HFF-Myc (cell line): ENCODE data around the gene TEX19.
"Not testable (repeated sequence)": the region's sequence is repeated elsewhere in the genome, so short reads cannot be mapped to it uniquely, and the experiment has no call there.

Source experiments
- DNase-seq: peaks from one replicate; pipeline ENCODE4 v3.0.0-alpha.2; 2011; ENCODE audit warnings: low read depth; ENCODE audit errors: extremely low read depth
- H3K4me3 ChIP-seq: replicated peaks from 2 replicates; pipeline ENCODE4 v1.5.1; 2011; ENCODE audit warnings: low read depth, mild to moderate bottlenecking, control low read depth, low read length
- TF ChIP-seq, protein P1 (sequence below): IDR thresholded peaks from 2 replicates; pipeline ENCODE4 v1.5.1; 2012; ENCODE audit warnings: mild to moderate bottlenecking, low read depth, low read length, control low read depth; ENCODE audit errors: missing control alignments

The TEX19 gene

GRCh38 chr17:82346342-82347300, 12.4 kb upstream of the TEX19 start:
- no peak for DNase-seq
- TF ChIP-seq, protein P1, sequence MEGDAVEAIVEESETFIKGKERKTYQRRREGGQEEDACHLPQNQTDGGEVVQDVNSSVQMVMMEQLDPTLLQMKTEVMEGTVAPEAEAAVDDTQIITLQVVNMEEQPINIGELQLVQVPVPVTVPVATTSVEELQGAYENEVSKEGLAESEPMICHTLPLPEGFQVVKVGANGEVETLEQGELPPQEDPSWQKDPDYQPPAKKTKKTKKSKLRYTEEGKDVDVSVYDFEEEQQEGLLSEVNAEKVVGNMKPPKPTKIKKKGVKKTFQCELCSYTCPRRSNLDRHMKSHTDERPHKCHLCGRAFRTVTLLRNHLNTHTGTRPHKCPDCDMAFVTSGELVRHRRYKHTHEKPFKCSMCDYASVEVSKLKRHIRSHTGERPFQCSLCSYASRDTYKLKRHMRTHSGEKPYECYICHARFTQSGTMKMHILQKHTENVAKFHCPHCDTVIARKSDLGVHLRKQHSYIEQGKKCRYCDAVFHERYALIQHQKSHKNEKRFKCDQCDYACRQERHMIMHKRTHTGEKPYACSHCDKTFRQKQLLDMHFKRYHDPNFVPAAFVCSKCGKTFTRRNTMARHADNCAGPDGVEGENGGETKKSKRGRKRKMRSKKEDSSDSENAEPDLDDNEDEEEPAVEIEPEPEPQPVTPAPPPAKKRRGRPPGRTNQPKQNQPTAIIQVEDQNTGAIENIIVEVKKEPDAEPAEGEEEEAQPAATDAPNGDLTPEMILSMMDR, result no peak
- no peak overlapping the region for H3K4me3 ChIP-seq

DNA sequence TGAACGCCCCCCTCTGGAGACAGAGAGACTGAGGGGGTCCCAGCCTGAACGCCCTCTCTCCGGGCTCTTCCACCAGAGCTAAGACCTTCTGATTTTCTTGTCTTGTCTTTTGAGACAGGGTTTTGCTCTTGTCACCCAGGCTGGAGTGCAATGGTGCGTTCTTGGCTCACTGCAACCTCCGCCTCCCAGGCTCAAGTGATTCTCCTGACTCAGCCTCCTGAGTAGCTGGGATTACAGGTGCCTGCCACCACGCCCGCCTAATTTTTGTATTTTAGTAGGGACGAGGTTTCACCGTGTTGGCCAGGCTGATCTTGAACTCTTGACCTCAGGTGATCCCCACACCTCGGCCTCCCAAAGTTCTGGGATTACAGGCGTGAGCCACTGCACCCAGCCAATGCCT, 11.1 kb upstream of the TEX19 start:
- H3K4me3 ChIP-seq, DNase-seq: not testable (repeated sequence)

- no peak overlapping the region for H3K4me3 ChIP-seq
- no peak for DNase-seq
- TF ChIP-seq, protein P1, result no peak
These were observed 10.6 kb upstream of the TEX19 start for GRCh38 chr17:82348434-82348833.

DNA sequence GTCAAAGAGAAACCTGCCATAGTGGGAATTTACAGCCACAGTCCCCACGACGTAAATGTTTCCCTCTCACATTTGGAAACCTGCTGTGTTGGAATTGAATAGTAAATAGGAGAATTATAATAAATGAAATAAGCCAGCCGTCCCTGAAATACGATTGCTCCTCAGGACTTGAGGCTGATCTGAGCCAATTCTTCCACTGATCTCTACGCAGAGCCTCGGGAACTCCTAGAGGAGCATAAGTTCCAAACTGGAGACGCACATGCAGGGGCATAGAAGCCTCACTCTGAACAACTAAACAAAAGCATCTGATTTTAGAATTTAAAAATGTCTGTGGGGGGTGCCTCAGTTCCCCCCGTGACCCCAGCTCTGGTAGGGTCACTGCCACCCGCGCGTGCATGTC, 10.2 kb upstream of the TEX19 start:
- TF ChIP-seq, protein P1, result no peak
- no peak for DNase-seq
- peak overlapping the region; percentile 30; the same call in 1 of the 2 replicates for H3K4me3 ChIP-seq

DNA sequence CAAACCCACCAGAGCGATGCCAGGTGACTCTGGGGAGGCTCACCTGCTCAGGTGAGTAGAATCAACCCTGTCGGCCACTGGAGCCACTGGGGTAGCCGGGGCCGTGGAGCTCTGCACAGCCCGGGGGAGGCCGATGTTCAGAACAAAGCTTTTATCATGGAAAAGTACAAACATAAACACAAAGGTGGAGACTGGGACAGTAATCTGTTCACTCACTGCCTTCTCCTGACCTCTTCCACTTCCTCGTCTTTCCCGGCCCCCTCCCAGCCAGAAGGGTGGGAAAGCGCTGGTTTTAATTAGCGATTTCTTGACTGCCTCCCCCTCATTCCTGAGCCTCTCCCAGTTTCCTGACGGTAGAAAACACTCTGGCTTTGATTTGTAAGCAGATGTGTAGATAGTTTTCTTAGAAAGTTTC, 9.8 kb upstream of the TEX19 start:
- H3K4me3 ChIP-seq, result peak overlapping the region; percentile 30
- DNase-seq, result peak; percentile 81
- TF ChIP-seq, protein P1, result no peak

- no peak for DNase-seq
- TF ChIP-seq, protein P1, result peak; percentile 7
- no peak overlapping the region; the same call in 1 of the 2 replicates for H3K4me3 ChIP-seq
These were observed 8.6 kb upstream of the TEX19 start for GRCh38 chr17:82350182-82351030.

DNA sequence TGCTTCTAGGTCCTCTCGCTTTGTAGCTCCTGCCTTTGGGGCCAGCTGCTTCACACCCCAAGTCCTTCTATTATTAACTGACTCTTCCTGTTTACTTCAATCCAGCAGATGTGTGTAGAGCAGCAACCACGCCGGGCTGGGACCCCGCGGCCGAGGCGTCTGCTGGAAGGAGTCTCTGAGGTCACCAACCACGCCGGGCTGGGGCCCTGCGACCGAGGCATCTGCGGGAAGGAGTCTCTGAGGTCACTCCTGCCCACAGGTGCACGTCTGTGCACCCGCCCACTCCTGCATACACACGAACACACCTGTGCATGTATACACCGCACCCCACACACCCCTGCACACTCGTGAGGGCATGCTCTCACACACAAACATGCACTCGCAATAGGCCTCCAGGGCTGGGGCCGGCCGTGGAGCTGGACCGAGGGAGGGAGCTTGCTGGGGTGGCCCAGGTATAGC, 7.8 kb upstream of the TEX19 start:
- H3K4me3 ChIP-seq, result no peak overlapping the region
- DNase-seq, result no peak
- TF ChIP-seq, protein P1, result no peak
